ENCODE measurements around the gene TCHH. TPM values are rescaled to one million over a fixed set of nuclear protein-coding genes. Genes with fewer than 3 reads are reported as not detected.

TCHH gene
- total and polyA plus RNA-seq, 10 of the 15 experiments (the other 5 are each of a cell fraction or from before 2014, with no cell fraction given) = not detected

DNA sequence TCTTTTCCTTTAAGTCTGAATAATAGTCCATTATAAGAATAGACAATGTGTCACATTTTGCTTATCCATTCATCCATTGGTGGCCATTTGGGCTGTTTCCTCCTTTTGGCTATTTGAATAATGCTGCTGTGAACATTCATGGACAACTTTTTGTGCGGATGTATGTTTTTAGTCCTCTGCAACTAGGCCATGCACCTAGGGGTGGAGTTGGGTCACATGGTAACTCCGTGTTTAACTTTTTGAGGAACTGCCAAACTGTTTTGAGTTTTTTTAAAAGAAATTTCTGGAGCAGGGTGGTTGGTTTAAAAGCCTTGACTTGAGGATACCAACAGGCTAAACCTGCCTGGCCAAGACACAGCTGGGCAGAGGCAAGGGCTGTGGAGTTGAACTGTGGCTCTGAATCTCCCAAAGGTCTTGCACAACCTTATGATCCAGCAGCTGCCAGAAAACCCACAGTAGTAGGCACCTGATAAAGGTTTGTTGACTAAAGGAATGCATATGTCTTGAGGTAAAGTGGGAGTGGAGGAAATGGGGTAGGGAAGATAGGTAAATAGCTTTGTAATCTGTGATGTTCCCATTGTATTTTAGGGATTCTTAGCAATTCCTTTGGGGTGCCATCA, 49.4 kb upstream of the TCHH start:
- Histone ChIP-seq H3K36me3 (ENCODE audit: control insufficient read depth in 2 of 2, insufficient read depth in 2 of 2, low read length in 1 of 2) (no peaks in the 10 kb centered on the region), H3K4me2 (ENCODE audit: control insufficient read depth, insufficient read depth) (no peak overlapping the region), H3K4me1 (ENCODE audit: control insufficient read depth, insufficient read depth, low read length) (peaks cover 8% of the 10 kb centered on the region; the same call in 1 of the 2 replicates), H3K9ac (ENCODE audit: control insufficient read depth, insufficient read depth, low read length) (no peak overlapping the region), H3K27me3 (replicated peaks in 1 of 2; ENCODE audit: control insufficient read depth in 2 of 2, insufficient read depth in 2 of 2, low read length in 1 of 2) (no peaks in the 10 kb centered on the region), H2AFZ (ENCODE audit: control insufficient read depth, low read depth, low read length) (no peak overlapping the region), H4K20me1 (ENCODE audit: control insufficient read depth, insufficient read depth) (no peaks in the 10 kb centered on the region), H3K4me3 (no peak overlapping the region), H3K79me2 (ENCODE audit: control insufficient read depth, insufficient read depth, low read length) (no peaks in the 10 kb centered on the region), H3K27ac (ENCODE audit: control insufficient read depth, insufficient read depth) (no peak overlapping the region), H3K9me3 (replicated peaks; ENCODE audit: control insufficient read depth, insufficient read depth, low read length) (no peaks in the 10 kb centered on the region)
- ChIA-PET CTCF (no interaction called here), SMC1A (ENCODE audit: uncharacterized antibody, unreplicated experiment) (no interaction called here), RAD21 (ENCODE audit: unreplicated experiment) (no interaction called here), POLR2A (no interaction called here)
- in situ Hi-C loops (cut with MboI) (no loop called here), intact Hi-C loops (cut with micrococcal nuclease; ENCODE audit: unreplicated experiment) (no loop called here)
- no peak for DNase-seq (ENCODE audit: low read depth, low spot score)
- BruUV-seq (replicated peaks) = no TSS peak
- no peak for FAIRE-seq
- TF ChIP-seq WRNIP1 (IDR thresholded peaks at IDR 0.05; ENCODE audit: borderline replicate concordance, low read depth, low read length) (no peak), BCL11A (IDR thresholded peaks at IDR 0.05; ENCODE audit: low read depth, low read length) (no peak), NBN (IDR thresholded peaks at IDR 0.05) (no peak), POLR2A (IDR thresholded peaks at IDR 0.05; ENCODE audit: low read depth, low read length) (no peak), KAT2A (conservative IDR thresholded peaks at IDR 0.05; ENCODE audit: control insufficient read depth, low read depth, low read length) (no peak), TBL1XR1 (IDR thresholded peaks at IDR 0.05; ENCODE audit: low read depth, low read length) (no peak), RELA (IDR thresholded peaks at IDR 0.05; ENCODE audit: borderline replicate concordance, partially characterized antibody) (no peak), NR2F1 (conservative IDR thresholded peaks at IDR 0.05) (no peak), FOXK2 (IDR thresholded peaks at IDR 0.05) (no peak)
- ATAC-seq = no peak
- WGBS (ENCODE audit: insufficient coverage, insufficient replicate concordance, low lambda C conversion rate, missing lambda C conversion rate) = 40% methylated on average over 2 of the region's 2 CpGs
